Measurements from ENCODE around the gene STPG1. TPM values are rescaled to one million over a fixed set of nuclear protein-coding genes. Genes with fewer than 3 reads are reported as not detected.

STPG1 gene
- total RNA-seq, 1 experiment from 2014 or later = 14.9 TPM

DNA sequence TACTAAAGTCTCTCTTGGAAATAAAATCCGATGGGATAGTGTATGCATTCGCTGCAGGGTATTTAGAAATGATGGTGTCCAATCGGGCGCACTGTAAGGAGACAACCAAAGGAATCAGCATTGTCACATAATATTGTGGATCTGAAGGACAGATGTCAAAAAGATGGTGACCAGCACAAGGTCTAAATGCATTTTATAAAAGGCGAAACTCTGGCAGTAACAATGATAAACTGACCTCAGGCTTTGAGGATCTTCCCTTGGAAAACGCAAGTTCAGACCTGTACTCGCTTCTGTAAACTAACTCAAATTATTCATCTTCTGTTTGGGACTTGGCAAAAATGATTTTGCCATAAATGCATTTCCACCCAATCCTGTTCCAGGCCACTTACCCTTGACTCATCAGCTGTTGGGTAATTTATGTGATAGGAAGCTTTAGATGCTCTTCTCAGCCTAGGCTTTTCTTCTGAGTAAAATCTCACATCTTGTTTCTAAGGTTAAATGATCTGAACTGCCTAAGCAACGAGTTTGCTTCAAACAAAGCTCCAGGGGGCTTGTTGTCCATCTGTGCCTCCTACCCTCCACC is 33.8 kb downstream of the STPG1 start:
- Histone ChIP-seq H3K27ac (ENCODE audit: low read length) (peak overlapping the region; percentile 76), H4K20me1 (ENCODE audit: low read length) (no peaks in the 10 kb centered on the region), H3K4me2 (ENCODE audit: low read length) (peak overlapping the region; percentile 69), H3K9me2 (replicated peaks; ENCODE audit: low read length) (no peaks in the 10 kb centered on the region), H3K36me3 (ENCODE audit: low read depth, low read length) (peaks cover 9% of the 10 kb centered on the region; the same call in 1 of the 2 replicates), H3K4me1 (ENCODE audit: insufficient read depth, low read length) (peaks cover 51% of the 10 kb centered on the region), H3K4me3 (ENCODE audit: low read length) (0 out of 2 replicates have a peak overlapping the region, but pooled peaks have one; percentile 3), H3F3A (ENCODE audit: low read length, unreplicated experiment) (no peaks in the 10 kb centered on the region), H2AFZ (ENCODE audit: low read length) (no peak overlapping the region), H3K9ac (ENCODE audit: low read length) (peak overlapping the region; percentile 22), H3K79me2 (ENCODE audit: low read length) (no peaks in the 10 kb centered on the region), H3K9me3 (ENCODE audit: low read length) (no peaks in the 10 kb centered on the region), H3K27me3 (ENCODE audit: low read length) (no peaks in the 10 kb centered on the region)
- BruUV-seq (replicated peaks) = no TSS peak
- intact Hi-C loops (cut with micrococcal nuclease) = no loop called here
- no peak; the same call in 1 of the 2 replicates for ATAC-seq
- TF ChIP-seq EZH2phosphoT487 (IDR thresholded peaks at IDR 0.05; ENCODE audit: borderline replicate concordance, low read length) (no peak), EZH2 (IDR thresholded peaks at IDR 0.05; ENCODE audit: low read length, unreplicated experiment) (no peak), CTCF (conservative IDR thresholded peaks at IDR 0.05; ENCODE audit: low read depth, low read length) (no peak)
- DNase-seq = peak; percentile 77
- POLR2A ChIA-PET (ENCODE audit: unreplicated experiment) = no interaction called here
- CTCF ChIA-PET = no interaction called here

GRCh38 chr1:24374891-24375786 is 38.4 kb downstream of the STPG1 start:
- peak overlapping the region; percentile 43; the same call in 1 of the 2 replicates for H2AFZ ChIP-seq (ENCODE audit: low read length)
- ATAC-seq (peak; percentile 90), DNase-seq (peak; percentile 92)
- no peaks in the 10 kb centered on the region for H3F3A ChIP-seq (ENCODE audit: low read length, unreplicated experiment)
- H3K9me3 ChIP-seq (ENCODE audit: low read length) = no peaks in the 10 kb centered on the region
- intact Hi-C loops (cut with micrococcal nuclease) = loop anchor here (2.0 kb wide), 1 partner anchor 16 kb away; no protein-coding TSS in a partner anchor
- TF ChIP-seq CTCF (conservative IDR thresholded peaks at IDR 0.05; ENCODE audit: low read depth, low read length) = no peak
- TF ChIP-seq EZH2 (IDR thresholded peaks at IDR 0.05; ENCODE audit: low read length, unreplicated experiment) = no peak
- TF ChIP-seq EZH2phosphoT487 (IDR thresholded peaks at IDR 0.05; ENCODE audit: borderline replicate concordance, low read length) = no peak
- H3K79me2 ChIP-seq (ENCODE audit: low read length) = no peaks in the 10 kb centered on the region
- BruUV-seq (replicated peaks) = TSS peak; percentile 93
- H3K27me3 ChIP-seq (ENCODE audit: low read length) = no peaks in the 10 kb centered on the region
- peak overlapping the region; percentile 71 for H3K9ac ChIP-seq (ENCODE audit: low read length)
- peak overlapping the region; percentile 96 for H3K27ac ChIP-seq (ENCODE audit: low read length)
- peak overlapping the region; percentile 46 for H3K4me3 ChIP-seq (ENCODE audit: low read length)
- no peaks in the 10 kb centered on the region for H4K20me1 ChIP-seq (ENCODE audit: low read length)
- peak overlapping the region; percentile 78 for H3K4me2 ChIP-seq (ENCODE audit: low read length)
- peaks cover 38% of the 10 kb centered on the region for H3K4me1 ChIP-seq (ENCODE audit: insufficient read depth, low read length)
- H3K9me2 ChIP-seq (replicated peaks; ENCODE audit: low read length) = no peaks in the 10 kb centered on the region
- ChIA-PET CTCF (interaction anchor here (0.6 kb wide), 1 partner anchor 171 kb away, joined by 3 read pairs; no protein-coding TSS in a partner anchor), POLR2A (ENCODE audit: unreplicated experiment) (interaction anchor here (0.5 kb wide), 1 partner anchor 61 kb away, joined by 3 read pairs; no protein-coding TSS in a partner anchor)
- peaks cover 5% of the 10 kb centered on the region; the same call in 1 of the 2 replicates for H3K36me3 ChIP-seq (ENCODE audit: low read depth, low read length)
